ENCODE measurements around the gene STAM.
"Not testable (repeated sequence)": the region's sequence is repeated elsewhere in the genome, so short reads cannot be mapped to it uniquely, and the experiment has no call there.

The STAM gene

GRCh38 chr10:17626656-17627055 lies 17.3 kb upstream of the STAM start:
- no peak overlapping the region for H3K27ac Mint-ChIP-seq
- H3K9me3 Mint-ChIP-seq: no peaks in the 10 kb centered on the region
- no peaks in the 10 kb centered on the region for H3K36me3 Mint-ChIP-seq (ENCODE audit: low read depth)
- H3K4me3 Mint-ChIP-seq: no peak overlapping the region
- intact Hi-C loops (cut with micrococcal nuclease): no loop called here
- no peaks in the 10 kb centered on the region for H3K4me1 Mint-ChIP-seq (ENCODE audit: low read depth)
- H3K27me3 Mint-ChIP-seq: peaks cover 12% of the 10 kb centered on the region

- H3K27ac Mint-ChIP-seq; H3K9me3 Mint-ChIP-seq; H3K36me3 Mint-ChIP-seq (ENCODE audit: low read depth); H3K4me3 Mint-ChIP-seq; H3K27me3 Mint-ChIP-seq; intact Hi-C loops (cut with micrococcal nuclease); H3K4me1 Mint-ChIP-seq (ENCODE audit: low read depth): not testable (repeated sequence)
Observed at GRCh38 chr10:17632590-17632989, 11.4 kb upstream of the STAM start.

- intact Hi-C loops (cut with micrococcal nuclease): no loop called here
- Mint-ChIP-seq H3K36me3 (ENCODE audit: low read depth) (no peaks in the 10 kb centered on the region), H3K4me1 (ENCODE audit: low read depth) (peaks cover 8% of the 10 kb centered on the region), H3K4me3 (no peak overlapping the region), H3K27ac (no peak overlapping the region), H3K27me3 (no peaks in the 10 kb centered on the region), H3K9me3 (no peaks in the 10 kb centered on the region)
Observed at GRCh38 chr10:17633353-17633752, 10.6 kb upstream of the STAM start.

- peaks cover under 1% of the 10 kb centered on the region for H3K4me1 Mint-ChIP-seq (ENCODE audit: low read depth)
- no peaks in the 10 kb centered on the region for H3K9me3 Mint-ChIP-seq
- no peaks in the 10 kb centered on the region for H3K36me3 Mint-ChIP-seq (ENCODE audit: low read depth)
- H3K27me3 Mint-ChIP-seq: no peaks in the 10 kb centered on the region
- no peak overlapping the region for H3K27ac Mint-ChIP-seq
- intact Hi-C loops (cut with micrococcal nuclease): no loop called here
- no peak overlapping the region for H3K4me3 Mint-ChIP-seq
Observed at GRCh38 chr10:17637869-17638268, 6.1 kb upstream of the STAM start.

GRCh38 chr10:17640331-17640816 lies 3.6 kb upstream of the STAM start:
- no peaks in the 10 kb centered on the region for H3K9me3 Mint-ChIP-seq
- peaks cover 15% of the 10 kb centered on the region for H3K36me3 Mint-ChIP-seq (ENCODE audit: low read depth)
- peaks cover 10% of the 10 kb centered on the region for H3K4me1 Mint-ChIP-seq (ENCODE audit: low read depth)
- H3K27me3 Mint-ChIP-seq: no peaks in the 10 kb centered on the region
- intact Hi-C loops (cut with micrococcal nuclease): loop anchor here (10.0 kb wide), 1 partner anchor 164 kb away; the partner anchor contains the start of gene MRC1
- no peak overlapping the region for H3K4me3 Mint-ChIP-seq
- no peak overlapping the region for H3K27ac Mint-ChIP-seq

GRCh38 chr10:17643339-17643754 lies 604 bp upstream of the STAM start:
- Mint-ChIP-seq H3K4me3 (peak overlapping the region; percentile 99), H3K9me3 (no peaks in the 10 kb centered on the region), H3K27ac (peak overlapping the region; percentile 99), H3K36me3 (ENCODE audit: low read depth) (peaks cover 20% of the 10 kb centered on the region), H3K27me3 (no peaks in the 10 kb centered on the region), H3K4me1 (ENCODE audit: low read depth) (peaks cover 35% of the 10 kb centered on the region)
- intact Hi-C loops (cut with micrococcal nuclease): loop anchor here (10.0 kb wide), 1 partner anchor 161 kb away; the partner anchor contains the start of gene MRC1

GRCh38 chr10:17644485-17644943 lies 563 bp downstream of the STAM start:
- Mint-ChIP-seq H3K27ac (peak overlapping the region; percentile 99), H3K9me3 (no peaks in the 10 kb centered on the region), H3K4me1 (ENCODE audit: low read depth) (peaks cover 47% of the 10 kb centered on the region), H3K4me3 (peak overlapping the region; percentile 99), H3K27me3 (no peaks in the 10 kb centered on the region), H3K36me3 (ENCODE audit: low read depth) (peaks cover 32% of the 10 kb centered on the region)
- intact Hi-C loops (cut with micrococcal nuclease): loop anchor here (10.0 kb wide), 1 partner anchor 160 kb away; the partner anchor contains the start of gene MRC1

GRCh38 chr10:17645621-17646345 lies 1.8 kb downstream of the STAM start:
- H3K36me3 Mint-ChIP-seq (ENCODE audit: low read depth): peaks cover 44% of the 10 kb centered on the region
- no peak overlapping the region for H3K4me3 Mint-ChIP-seq
- peaks cover 47% of the 10 kb centered on the region for H3K4me1 Mint-ChIP-seq (ENCODE audit: low read depth)
- H3K27me3 Mint-ChIP-seq: no peaks in the 10 kb centered on the region
- H3K9me3 Mint-ChIP-seq: no peaks in the 10 kb centered on the region
- H3K27ac Mint-ChIP-seq: no peak overlapping the region
- intact Hi-C loops (cut with micrococcal nuclease): loop anchor here (5.0 to 10.0 kb wide), 2 partner anchors 159 to 1788 kb away; partner anchors contain the start of gene MRC1

GRCh38 chr10:17647326-17647725 lies 3.4 kb downstream of the STAM start:
- H3K36me3 Mint-ChIP-seq (ENCODE audit: low read depth): peaks cover 53% of the 10 kb centered on the region
- intact Hi-C loops (cut with micrococcal nuclease): loop anchor here (5.0 to 10.0 kb wide), 2 partner anchors 157 to 1790 kb away; partner anchors contain the start of gene MRC1
- peak overlapping the region; percentile 53 for H3K4me3 Mint-ChIP-seq

GRCh38 chr10:17648243-17649035 lies 4.5 kb downstream of the STAM start:
- Mint-ChIP-seq H3K27me3 (no peaks in the 10 kb centered on the region), H3K4me1 (ENCODE audit: low read depth) (peaks cover 56% of the 10 kb centered on the region), H3K9me3 (peaks cover 9% of the 10 kb centered on the region), H3K36me3 (ENCODE audit: low read depth) (peaks cover 60% of the 10 kb centered on the region), H3K4me3 (no peak overlapping the region), H3K27ac (peak overlapping the region; percentile 67)
- intact Hi-C loops (cut with micrococcal nuclease): loop anchor here (5.0 to 10.0 kb wide), 2 partner anchors 156 to 1791 kb away; partner anchors contain the start of gene MRC1

More at GRCh38 chr10:17647326-17647725, 3.4 kb downstream of the STAM start:
- peak overlapping the region; percentile 67 for H3K27ac Mint-ChIP-seq
- H3K4me1 Mint-ChIP-seq (ENCODE audit: low read depth): peaks cover 56% of the 10 kb centered on the region
- no peaks in the 10 kb centered on the region for H3K9me3 Mint-ChIP-seq
- H3K27me3 Mint-ChIP-seq: no peaks in the 10 kb centered on the region

- peaks cover 11% of the 10 kb centered on the region for H3K9me3 Mint-ChIP-seq
- intact Hi-C loops (cut with micrococcal nuclease): loop anchor here (5.0 to 10.0 kb wide), 2 partner anchors 156 to 1792 kb away; partner anchors contain the start of gene MRC1
- H3K4me1 Mint-ChIP-seq (ENCODE audit: low read depth): peaks cover 56% of the 10 kb centered on the region
- H3K27ac Mint-ChIP-seq: no peak overlapping the region
- H3K27me3 Mint-ChIP-seq: no peaks in the 10 kb centered on the region
- H3K36me3 Mint-ChIP-seq (ENCODE audit: low read depth): peaks cover 55% of the 10 kb centered on the region
- H3K4me3 Mint-ChIP-seq: no peak overlapping the region
Observed at GRCh38 chr10:17649052-17649451, 5.1 kb downstream of the STAM start.

- no peak overlapping the region for H3K4me3 Mint-ChIP-seq
- H3K9me3 Mint-ChIP-seq: peaks cover 11% of the 10 kb centered on the region
- intact Hi-C loops (cut with micrococcal nuclease): loop anchor here (5.0 to 10.0 kb wide), 2 partner anchors 155 to 1793 kb away; partner anchors contain the start of gene MRC1
- no peak overlapping the region for H3K27ac Mint-ChIP-seq
- peaks cover 52% of the 10 kb centered on the region for H3K4me1 Mint-ChIP-seq (ENCODE audit: low read depth)
- H3K36me3 Mint-ChIP-seq (ENCODE audit: low read depth): peaks cover 48% of the 10 kb centered on the region
- H3K27me3 Mint-ChIP-seq: no peaks in the 10 kb centered on the region
Observed at GRCh38 chr10:17649836-17650235, 5.9 kb downstream of the STAM start.

GRCh38 chr10:17650416-17650815 lies 6.5 kb downstream of the STAM start:
- Mint-ChIP-seq H3K27ac (no peak overlapping the region), H3K4me3 (no peak overlapping the region), H3K9me3 (peaks cover 11% of the 10 kb centered on the region), H3K27me3 (no peaks in the 10 kb centered on the region), H3K36me3 (ENCODE audit: low read depth) (peaks cover 48% of the 10 kb centered on the region), H3K4me1 (ENCODE audit: low read depth) (peaks cover 53% of the 10 kb centered on the region)
- intact Hi-C loops (cut with micrococcal nuclease): no loop called here
